HG02759 (cell line): ENCODE results near the gene HEY2.
A peak's percentile ranks its signal among the peaks of the same experiment; 100 is the strongest.
"Not testable (repeated sequence)": the region's sequence is repeated elsewhere in the genome, so short reads cannot be mapped to it uniquely, and the experiment has no call there.

ENCODE experiments used
- ATAC-seq: cut with Tn5 transposase; IDR thresholded peaks from one replicate; pipeline ENCODE4 v1.9.1; 2021; ENCODE audit warnings: mild to moderate bottlenecking, moderate library complexity; ENCODE audit not compliant: unreplicated experiment

HEY2 gene

DNA sequence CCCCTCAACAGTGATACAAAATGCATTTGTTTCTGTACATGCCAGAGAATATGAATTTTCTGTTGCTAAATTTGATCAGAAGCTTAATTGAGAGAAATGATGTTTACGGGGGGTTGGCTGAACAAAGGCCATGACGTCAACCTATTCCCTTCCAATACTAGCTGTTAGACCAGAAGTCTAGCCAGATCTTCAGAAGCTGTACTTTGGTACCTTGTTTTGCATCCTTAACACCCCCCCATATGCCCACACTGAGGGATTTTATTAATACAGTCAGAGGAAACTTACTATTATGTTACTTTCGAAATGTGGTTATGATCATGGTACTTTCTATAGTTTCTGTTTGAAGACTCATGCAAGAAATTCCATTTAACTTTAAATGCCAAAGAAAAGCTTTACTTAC lies 44.4 kb downstream of the HEY2 start:
- ATAC-seq = peak; percentile 10

DNA sequence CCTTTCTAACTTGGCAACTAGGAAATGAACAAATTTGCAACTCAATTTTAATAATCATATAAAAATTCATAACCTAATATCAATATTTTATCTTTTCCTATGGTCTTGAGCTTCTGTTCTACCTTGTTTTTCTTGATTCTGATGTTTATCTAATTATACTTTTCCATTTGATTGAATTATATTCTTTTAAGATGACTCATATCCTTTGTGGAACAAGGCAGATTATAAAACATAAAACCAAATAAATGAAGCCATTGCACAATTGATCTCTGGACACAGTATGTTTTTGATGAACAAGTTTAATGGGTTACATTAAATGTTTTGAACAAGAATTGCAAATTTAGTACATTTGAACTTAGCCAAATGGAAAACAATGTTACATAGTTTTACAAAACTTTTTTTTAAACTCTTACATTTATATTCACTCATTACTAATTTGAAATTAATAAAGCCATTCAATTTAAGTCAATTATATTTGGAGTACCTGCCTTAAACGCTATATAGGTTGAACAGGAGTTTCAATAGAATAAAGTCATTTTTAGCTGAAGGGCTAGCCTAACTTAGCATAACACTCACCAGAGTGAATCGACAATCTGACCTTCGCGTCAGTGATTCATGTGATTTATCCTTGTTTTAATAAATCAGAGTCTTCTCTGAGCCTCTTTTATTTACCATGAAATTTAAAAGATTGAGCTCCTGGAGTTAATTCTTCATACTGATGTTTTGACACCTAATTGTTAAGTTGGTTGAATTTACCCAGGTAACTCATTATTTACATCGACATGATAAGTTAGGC lies 45.1 kb downstream of the HEY2 start:
- no peak for ATAC-seq

DNA sequence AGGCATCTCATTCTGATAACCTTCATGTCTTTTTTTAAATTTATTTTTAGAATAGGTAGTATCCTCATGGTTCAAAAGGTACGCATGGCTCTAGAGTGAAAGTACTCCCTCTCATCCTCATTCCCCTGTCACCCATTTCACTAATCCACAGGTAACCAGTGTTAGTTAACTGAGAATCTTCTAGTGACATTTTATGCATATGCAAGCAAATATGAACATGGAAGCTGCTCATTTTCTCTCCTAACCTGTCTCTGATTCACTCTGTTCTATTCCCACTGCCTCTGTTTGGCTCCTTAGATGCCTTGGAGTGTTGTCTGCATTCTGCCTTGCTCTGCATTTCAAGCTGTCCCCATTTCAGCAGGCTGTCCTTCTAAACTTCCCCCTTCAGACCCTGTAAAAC lies 45.9 kb downstream of the HEY2 start:
- no peak for ATAC-seq

DNA sequence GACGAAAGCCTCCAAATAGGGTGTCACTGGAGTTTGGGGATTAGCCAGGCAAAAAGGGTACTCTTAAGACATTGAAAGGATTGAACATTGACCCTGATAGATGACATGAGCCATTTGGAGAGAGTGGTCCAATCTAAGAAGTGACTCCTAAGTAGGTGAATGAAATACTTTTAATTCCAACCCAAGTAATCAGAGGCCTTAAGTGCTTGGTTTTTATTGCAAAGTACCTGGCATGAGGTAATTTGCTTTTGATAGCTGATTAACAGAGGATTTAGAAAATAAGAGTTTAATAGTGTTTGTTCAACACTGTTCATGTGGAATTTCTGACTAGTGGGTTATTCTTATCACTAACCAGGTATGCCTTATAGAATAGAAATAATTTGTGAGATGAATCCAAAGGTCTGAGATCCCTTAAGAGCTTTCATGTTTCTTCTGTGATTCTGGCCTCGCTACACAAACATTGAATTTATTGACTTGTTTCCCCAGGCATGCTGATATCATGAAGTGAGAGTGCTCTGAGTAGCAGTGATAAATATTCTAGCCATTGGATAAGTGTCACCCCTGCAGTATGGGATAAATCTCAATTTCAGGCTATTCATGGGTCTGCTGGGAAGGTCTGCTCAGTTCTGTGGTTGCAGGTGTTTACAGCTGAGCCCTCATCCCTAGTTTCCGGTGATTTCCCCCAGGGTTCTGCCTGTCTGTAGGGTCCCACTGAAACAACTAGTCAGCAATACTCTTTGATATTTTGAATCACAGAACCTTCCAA lies 47.9 kb downstream of the HEY2 start:
- ATAC-seq = no peak

DNA sequence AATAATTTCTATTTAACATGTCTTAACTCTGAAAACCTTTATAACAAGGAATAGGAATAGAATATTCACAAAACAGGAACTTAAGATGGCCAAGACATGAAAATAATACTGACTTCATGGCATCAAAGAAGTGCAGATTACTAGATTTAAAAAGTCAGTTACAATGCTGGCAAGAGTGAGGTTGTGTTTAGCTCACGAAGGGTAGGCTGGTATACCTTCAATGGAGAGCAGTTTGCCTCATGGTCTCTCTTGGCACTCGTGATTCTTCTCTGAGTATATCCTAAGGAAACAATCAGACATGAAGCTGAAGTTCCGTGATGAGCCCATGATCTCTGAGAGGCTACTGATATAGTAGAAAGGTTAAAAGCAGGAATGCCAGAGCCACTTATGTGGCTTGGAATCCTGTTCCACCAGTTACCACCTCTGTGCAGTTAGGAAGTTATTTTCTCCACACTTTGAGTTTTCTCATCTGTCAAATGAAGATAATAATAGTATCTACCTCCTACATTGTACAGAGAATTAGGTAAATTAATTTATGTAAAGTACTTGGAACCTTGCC lies 48.5 kb downstream of the HEY2 start:
- no peak for ATAC-seq

DNA sequence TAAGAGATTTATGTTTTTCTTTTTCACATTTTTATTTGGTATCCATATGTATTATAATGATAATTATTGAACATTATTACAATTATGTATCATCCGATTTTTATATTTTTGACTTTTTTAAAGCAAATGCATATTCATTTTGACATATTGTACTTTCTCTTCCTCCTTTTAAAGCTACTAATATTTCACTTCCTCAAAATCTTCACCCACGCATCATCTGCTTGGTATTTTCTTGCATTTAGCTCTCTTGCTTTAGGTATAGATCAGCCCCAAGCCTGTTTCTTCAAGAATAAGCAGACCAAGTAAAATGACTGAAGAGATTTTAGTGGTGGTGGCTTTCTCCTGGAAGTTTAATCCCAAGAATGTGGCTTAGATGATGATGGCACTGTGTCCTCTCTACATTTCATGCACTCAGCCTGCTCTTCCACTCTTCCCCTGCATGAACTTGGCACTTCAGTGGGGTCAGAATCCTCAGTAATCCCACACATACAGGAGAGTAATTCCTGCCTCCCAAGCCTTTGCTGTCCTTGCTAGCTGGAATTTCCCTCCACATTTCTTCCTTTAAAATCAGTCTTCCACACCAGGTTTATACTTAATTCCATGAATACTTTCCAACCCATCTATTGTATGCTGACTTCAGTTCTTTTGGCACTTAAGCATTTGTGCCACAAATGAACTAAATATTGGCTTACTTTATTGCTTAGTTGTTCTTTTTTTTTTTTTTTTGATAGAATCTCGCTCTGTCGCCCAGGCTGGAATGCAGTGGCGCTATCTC lies 49.5 kb downstream of the HEY2 start:
- peak; percentile 80 for ATAC-seq

DNA sequence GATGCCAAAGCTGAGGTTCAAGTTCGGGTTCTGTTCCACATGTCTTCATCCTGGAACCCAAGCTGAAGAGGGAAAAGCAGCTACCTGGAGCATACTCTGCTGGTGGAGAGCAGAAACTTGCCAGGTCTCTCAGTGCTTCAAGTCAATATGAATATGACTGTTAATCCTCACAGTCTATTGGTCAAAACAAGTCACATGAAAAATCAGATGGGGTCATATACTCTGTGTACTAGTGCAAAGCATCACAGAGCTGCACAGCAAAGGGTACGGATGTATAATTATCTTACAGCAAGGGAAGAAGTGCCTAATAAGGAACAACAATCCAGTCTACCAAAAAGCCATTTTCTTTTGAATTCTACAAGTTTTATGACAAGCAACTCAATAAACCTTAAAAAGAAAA lies 53.0 kb downstream of the HEY2 start:
- ATAC-seq = no peak

DNA sequence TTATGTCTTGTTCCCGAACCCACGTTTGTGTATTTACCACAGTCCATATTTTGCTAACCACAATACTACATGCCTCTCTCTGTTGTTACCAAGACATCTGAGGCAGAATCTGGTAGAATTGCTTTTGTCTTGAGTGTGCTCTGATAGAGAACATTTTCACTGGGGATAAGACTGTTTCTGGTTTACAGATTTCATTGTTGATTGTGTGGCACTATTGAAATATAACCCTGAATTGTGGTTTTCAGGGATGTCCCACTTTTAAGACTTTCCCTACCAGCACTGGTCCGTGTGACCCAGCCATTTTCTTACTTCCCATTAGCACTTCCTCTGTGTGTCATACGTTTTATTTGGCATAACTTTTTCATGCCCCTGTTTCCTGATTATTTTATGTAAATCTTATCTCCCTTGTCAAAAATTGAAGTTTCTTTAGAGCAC lies 53.5 kb downstream of the HEY2 start:
- ATAC-seq = no peak

DNA sequence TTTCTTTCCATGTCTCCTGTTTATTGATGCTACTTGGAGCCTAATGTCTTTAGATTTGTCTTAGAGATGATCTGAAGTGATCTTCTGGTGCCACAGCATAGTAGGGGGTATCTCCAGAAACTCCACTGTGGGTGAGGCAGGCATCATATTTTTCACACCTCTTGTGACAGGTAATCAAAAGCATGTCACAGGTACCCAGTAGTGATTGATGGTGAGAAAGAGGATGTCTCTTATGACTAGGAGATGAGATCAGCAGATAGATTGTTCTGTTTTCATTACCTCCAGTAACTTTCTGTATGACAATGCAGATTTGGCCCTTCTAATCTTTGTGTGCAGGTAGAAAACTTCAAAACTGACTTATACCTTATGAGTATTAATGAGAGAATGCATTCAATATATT lies 54.8 kb downstream of the HEY2 start:
- ATAC-seq = peak; percentile 52

DNA sequence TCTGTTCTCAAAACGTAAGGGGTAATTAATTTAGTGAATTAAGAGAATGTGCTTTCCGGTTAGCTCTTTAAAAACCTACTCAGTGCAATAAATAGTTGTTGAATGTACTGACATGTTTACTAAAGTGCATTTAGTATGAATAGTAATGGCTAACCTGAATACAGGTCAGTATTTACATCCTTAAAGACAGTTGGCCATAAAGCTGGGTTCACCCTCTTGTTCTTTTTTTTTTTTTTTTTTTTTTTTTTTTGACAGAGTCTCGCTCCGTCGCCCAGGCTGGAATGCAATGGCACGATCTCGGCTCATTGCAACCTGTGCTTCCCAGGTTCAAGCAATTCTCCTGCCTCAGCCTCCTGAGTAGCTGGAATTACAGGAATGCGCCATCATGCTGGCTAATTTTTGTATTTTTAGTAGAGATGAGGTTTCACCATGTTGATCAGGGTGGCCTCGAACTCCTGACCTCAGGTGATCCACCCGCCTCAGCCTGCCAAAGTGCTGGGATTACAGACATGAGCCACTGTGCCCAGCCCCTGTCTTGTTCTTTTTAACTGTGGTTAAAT lies 55.5 kb downstream of the HEY2 start:
- ATAC-seq = not testable (repeated sequence)

DNA sequence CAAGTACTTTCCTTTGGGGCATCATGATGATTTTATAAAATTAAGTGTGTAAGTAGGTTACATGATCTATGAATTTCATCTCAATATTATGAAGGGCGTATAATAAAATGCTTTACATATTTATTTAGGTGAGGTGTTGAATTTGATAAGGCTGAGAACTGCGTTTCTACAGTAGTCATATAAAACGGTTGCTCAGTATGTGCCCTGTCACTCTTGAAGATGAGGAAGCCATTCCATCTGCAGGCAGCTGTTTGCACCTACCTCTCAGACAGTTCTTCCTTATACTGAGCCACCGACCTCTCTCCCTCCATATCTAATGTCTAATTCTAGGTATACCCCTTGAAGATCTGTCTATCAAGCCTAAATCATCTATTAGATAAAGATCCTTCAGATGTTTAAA lies 57.4 kb downstream of the HEY2 start:
- ATAC-seq = no peak

DNA sequence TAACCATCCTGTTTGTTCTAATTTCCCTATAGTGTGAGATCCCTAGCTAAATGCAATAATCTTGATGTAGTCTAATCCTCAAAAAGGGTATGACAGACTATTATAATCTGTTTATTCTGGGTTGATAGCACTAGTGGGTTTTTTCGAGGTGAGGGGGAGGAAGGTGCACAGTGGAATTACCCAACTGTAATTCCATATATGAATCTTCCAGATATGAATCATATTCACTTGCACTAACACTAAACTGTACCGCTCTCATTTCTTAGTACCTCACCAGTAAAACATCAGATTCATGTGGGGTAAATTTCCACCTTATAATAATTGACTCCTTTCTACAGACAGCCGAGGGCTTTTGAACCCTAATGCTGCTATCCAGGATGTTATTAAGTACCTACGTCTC lies 57.9 kb downstream of the HEY2 start:
- peak; percentile 47 for ATAC-seq

DNA sequence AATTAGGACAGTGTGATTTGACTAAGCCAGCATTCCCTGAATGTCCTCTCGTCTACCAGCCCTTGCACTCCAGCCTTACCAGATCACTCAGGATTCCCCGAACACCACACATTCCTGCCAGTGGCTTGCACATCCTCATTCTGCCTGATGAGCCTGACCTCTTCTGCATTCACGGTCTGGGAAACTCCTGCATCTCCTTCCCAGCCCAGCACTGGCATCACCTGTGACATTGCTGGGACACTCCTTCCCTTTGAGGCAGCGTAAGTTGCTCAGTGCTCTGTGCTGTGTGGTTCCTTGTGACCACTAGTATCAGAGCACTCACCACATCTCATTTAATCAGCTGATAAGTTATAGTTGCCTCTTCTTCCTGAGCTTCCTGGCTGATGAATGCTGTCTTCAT lies 58.6 kb downstream of the HEY2 start:
- ATAC-seq = no peak

DNA sequence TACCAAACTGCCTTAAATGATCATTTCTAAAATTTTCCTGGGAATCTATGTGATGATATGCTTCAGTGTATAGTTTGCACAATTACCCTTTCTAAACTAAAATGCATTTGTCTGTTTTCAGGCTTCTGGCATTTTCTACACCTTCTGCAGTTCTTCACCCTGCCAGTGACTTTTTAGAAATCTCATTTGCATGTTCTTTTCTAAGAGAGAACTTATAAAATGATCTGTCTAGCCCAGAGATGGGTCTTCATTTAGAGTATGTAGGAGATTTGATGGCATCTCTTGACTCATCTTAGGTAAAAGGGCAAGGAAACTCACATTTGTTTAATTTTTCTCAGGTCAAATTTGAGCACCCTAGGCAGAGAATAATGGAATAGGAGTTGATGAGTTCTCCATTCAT lies 59.2 kb downstream of the HEY2 start:
- ATAC-seq = no peak

DNA sequence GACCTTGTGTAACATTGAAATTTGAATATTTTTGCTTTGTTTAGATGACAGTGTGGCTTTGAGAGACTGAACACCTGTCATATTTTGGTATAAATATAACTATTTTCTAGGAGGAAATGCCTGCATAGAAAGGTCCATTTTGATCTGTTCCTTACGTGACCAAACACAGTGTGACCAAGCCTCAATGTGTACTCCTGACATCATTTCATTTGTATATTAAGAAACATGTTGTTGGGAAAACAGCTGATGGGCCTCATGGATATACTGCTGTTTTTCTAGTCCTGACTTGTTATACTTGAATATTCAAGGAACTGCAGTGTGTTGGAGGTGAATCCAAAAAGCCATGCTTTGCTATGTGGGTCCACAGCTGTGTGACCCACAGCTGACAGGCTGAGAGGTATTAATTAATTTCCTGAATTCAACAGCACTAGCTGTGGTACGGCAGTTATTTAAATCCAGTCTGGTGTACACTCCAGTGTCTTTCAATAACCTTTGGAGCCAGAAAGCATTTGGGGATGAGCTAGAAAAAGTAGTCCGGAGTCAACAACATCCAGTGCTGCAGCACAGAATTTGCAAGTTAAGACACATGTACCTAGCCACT lies 60.2 kb downstream of the HEY2 start:
- ATAC-seq = no peak

DNA sequence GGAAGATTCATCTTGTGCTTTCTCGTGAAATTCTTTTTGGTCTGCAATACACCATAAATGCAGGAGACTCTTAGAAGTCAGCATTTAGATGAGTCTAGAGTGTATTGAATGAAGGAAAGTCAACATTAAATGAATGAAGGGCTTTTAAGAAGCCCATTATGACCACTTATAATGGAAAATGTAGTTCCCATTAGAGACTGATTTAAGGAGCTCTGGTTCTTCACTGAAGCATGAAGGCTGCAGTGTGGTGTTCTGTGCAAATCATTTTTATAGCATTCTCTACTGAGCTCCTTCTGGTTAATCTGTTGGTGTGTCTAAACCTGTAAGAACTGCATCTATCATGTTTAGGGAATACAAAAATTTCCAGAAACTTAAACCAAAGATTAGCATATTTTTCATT lies 61.0 kb downstream of the HEY2 start:
- ATAC-seq = peak; percentile 15
